Esophagus muscularis mucosa (tissue), 4 donors: Measurements from ENCODE around the gene PFAS. TPM values are rescaled to one million over a fixed set of nuclear protein-coding genes. Genes with fewer than 3 reads are reported as not detected.
A peak's percentile ranks its signal among the peaks of the same experiment; 100 is the strongest.

Experiments
- DNase-seq: peaks from one replicate; pipeline ENCODE4 v3.0.0-alpha.2; 2017; ENCODE audit errors: extremely low spot score
- H3K27ac ChIP-seq, 4 donors: fragments of 200-600 bp; sonication (generic); replicated peaks in 1 of 4; 1 replicate in 3 of 4; 2 replicates in 1 of 4; pipeline ENCODE4 v1.5.1; 2016 to 2019; ENCODE audit warnings: mild to moderate bottlenecking in 1 of 4
- H3K27me3 ChIP-seq, 4 donors: fragments of 200-600 bp; sonication (generic); one replicate each; pipeline versions ENCODE4 v1.5.1 to v1.6.0; 2016 to 2019
- H3K36me3 ChIP-seq, 4 donors: fragments of 200-600 bp; sonication (generic); one replicate each; pipeline ENCODE4 v1.5.1; 2016 to 2019
- H3K4me1 ChIP-seq, 4 donors: fragments of 200-600 bp; sonication (generic); one replicate each; pipeline ENCODE4 v1.5.1; 2016 to 2019
- H3K4me3 ChIP-seq, 4 donors: fragments of 200-600 bp; sonication (generic); 1 replicate in 2 of 4; 2 replicates in 2 of 4; pipeline ENCODE4 v1.5.1; 2016 to 2019; ENCODE audit warnings: mild to moderate bottlenecking in 4 of 4, moderate library complexity in 1 of 4
- H3K9me3 ChIP-seq, 4 donors: fragments of 200-600 bp; sonication (generic); 1 replicate in 3 of 4; 2 replicates in 1 of 4; pipeline ENCODE4 v1.5.1; 2016 to 2019
- CTCF ChIP-seq, 3 experiments: fragments of 200-600 bp in 2 of 3; fragments of 450-650 bp in 1 of 3; sonication (generic) in 2 of 3; IDR thresholded peaks; one replicate each; pipeline ENCODE4 v1.5.1; 2017 to 2019; ENCODE audit warnings: antibody characterized with exemption in 3 of 3, mild to moderate bottlenecking in 2 of 3, moderate library complexity in 1 of 3
- EP300 ChIP-seq: sonication (generic); formaldehyde crosslinking; IDR thresholded peaks from one replicate; pipeline ENCODE4 v1.6.1; 2017; ENCODE audit warnings: antibody characterized with exemption
- POLR2A ChIP-seq: fragments of 450-650 bp; IDR thresholded peaks from one replicate; pipeline ENCODE4 v1.6.1; 2017; ENCODE audit warnings: antibody characterized with exemption, moderate library complexity, mild to moderate bottlenecking, low read depth
- POLR2AphosphoS5 ChIP-seq, 2 donors: sonication (generic); formaldehyde crosslinking; IDR thresholded peaks; one replicate each; pipeline ENCODE4 v1.6.1; 2017; ENCODE audit warnings: antibody characterized with exemption in 2 of 2
- WGBS: methylation state at CpG from one replicate; pipeline ENCODE4 v1.1.5; 2018; 5-methylcytosine and 5-hydroxymethylcytosine counted together
- intact Hi-C: fragments of 100-400 bp; cut with DNase I; formaldehyde crosslinking; loops from one replicate; pipeline ENCODE4 v1.15.1; 2023
- total RNA-seq, 4 donors: library from RNA; depleted of rRNA; stranded (reverse); fragments of >200 nt; gene quantifications; one replicate each; pipeline versions ENCODE4 v1.1.0 to v1.2.1, GENCODE V29; 2016

PFAS gene
- total RNA-seq, 4 donors from 2014 or later, result 8.8 to 15.2 (median 11.2) TPM

- no peaks in the 10 kb centered on the region for H3K27me3 ChIP-seq
- 88% methylated on average over 4 of the region's 4 CpGs for WGBS
- H3K9me3 ChIP-seq, result no peaks in the 10 kb centered on the region
- H3K4me3 ChIP-seq, result peak overlapping the region; percentile 37 to 46 (median 41)
- no peak for DNase-seq
- peaks cover 47 to 51% (median 49%) of the 10 kb centered on the region in 4 donors for H3K36me3 ChIP-seq
- no peak for TF ChIP-seq POLR2AphosphoS5 (IDR thresholded peaks at IDR 0.05)
- no peak for TF ChIP-seq EP300
- TF ChIP-seq CTCF (IDR thresholded peaks at IDR 0.05), result no peak
- TF ChIP-seq POLR2A, result no peak
- peak overlapping the region; percentile 73 to 77 (median 74) for H3K27ac ChIP-seq
- intact Hi-C loops, result loop anchor here (10.0 kb wide), 1 partner anchor 158 kb away; the partner anchor contains the start of gene RPL26
- H3K4me1 ChIP-seq, result peaks cover 10 to 41% (median 30%) of the 10 kb centered on the region in 4 donors
These were observed 21.9 kb upstream of the PFAS start for GRCh38 chr17:8227238-8227581.

DNA sequence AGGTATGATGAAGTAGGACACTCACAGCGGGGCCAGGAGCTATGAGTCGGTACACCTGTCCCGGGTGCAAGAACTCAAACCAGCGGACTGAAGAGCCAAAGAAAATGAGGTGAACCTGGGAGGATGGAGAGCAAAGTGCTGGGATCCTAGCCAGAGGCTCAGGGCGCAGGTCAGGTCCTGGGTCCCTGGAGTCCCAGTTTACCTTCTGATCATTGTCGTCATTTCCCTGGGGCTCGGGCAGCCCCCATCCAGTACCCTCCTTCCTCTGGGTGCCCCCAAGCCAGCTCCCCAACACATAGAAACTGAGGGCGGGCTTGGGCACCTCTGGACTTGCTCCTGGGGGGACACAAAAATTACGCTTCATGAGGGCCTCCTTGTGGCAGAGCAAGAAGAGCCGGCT lies 17.4 kb upstream of the PFAS start:
- Histone ChIP-seq H3K36me3 (peaks cover 91 to 96% (median 93%) of the 10 kb centered on the region in 4 donors), H3K9me3 (no peaks in the 10 kb centered on the region), H3K27ac (no peak overlapping the region), H3K4me3 (no peak overlapping the region), H3K27me3 (no peaks in the 10 kb centered on the region), H3K4me1 (peaks cover 0 to 10% (median 7%) of the 10 kb centered on the region in 4 donors)
- no peak for TF ChIP-seq POLR2A
- TF ChIP-seq CTCF (IDR thresholded peaks at IDR 0.05), result no peak
- TF ChIP-seq EP300, result no peak
- no peak for TF ChIP-seq POLR2AphosphoS5 (IDR thresholded peaks at IDR 0.05)
- intact Hi-C loops, result no loop called here
- DNase-seq, result no peak
- 94% methylated on average over 10 of the region's 10 CpGs for WGBS

- Histone ChIP-seq H3K9me3 (no peaks in the 10 kb centered on the region), H3K36me3 (peaks cover 91 to 99% (median 97%) of the 10 kb centered on the region in 4 donors), H3K4me1 (no peaks in the 10 kb centered on the region), H3K27me3 (no peaks in the 10 kb centered on the region), H3K4me3 (no peak overlapping the region), H3K27ac (no peak overlapping the region)
- intact Hi-C loops, result no loop called here
- DNase-seq, result no peak
- TF ChIP-seq POLR2A, result no peak
- no peak for TF ChIP-seq EP300
- WGBS, result 89% methylated on average over 16 of the region's 21 CpGs
These were observed 14.5 kb upstream of the PFAS start for GRCh38 chr17:8234361-8235270.

- H3K36me3 ChIP-seq, result peaks cover 90 to 99% (median 97%) of the 10 kb centered on the region in 4 donors
- 97% methylated on average over 7 of the region's 7 CpGs for WGBS
- no peaks in the 10 kb centered on the region for H3K4me1 ChIP-seq
- H3K4me3 ChIP-seq, result no peak overlapping the region
- no peak for TF ChIP-seq CTCF (IDR thresholded peaks at IDR 0.05)
- TF ChIP-seq POLR2AphosphoS5 (IDR thresholded peaks at IDR 0.05), result no peak
- no peak for TF ChIP-seq POLR2A
- no peak for TF ChIP-seq EP300
- intact Hi-C loops, result no loop called here
- H3K9me3 ChIP-seq, result no peaks in the 10 kb centered on the region
- H3K27me3 ChIP-seq, result no peaks in the 10 kb centered on the region
- no peak overlapping the region for H3K27ac ChIP-seq
- DNase-seq, result no peak
These were observed 13.4 kb upstream of the PFAS start for GRCh38 chr17:8235676-8236075.

DNA sequence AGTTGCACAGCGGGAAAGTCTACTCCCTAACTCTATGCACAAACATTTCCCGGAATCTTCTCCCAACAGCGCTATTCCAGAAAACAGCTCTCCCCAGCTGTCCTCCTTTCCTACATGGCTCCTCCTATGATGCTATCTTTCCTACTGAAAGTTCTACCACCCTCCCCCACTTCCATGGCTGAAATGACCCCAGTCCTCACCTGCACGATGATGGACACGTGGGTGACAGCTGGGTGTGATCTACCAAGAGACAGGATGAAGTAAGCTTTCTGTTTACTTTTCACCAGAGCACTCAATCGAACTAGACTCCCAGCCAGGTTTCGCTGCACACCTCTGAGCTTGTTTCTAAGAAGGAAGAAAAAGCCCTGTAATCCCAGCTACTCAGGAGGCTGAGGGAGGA lies 11.9 kb upstream of the PFAS start:
- intact Hi-C loops, result no loop called here
- no peak overlapping the region for H3K27ac ChIP-seq
- H3K4me3 ChIP-seq, result no peak overlapping the region
- H3K36me3 ChIP-seq, result peaks cover 83 to 99% (median 97%) of the 10 kb centered on the region in 4 donors
- DNase-seq, result no peak
- TF ChIP-seq CTCF (IDR thresholded peaks at IDR 0.05), result no peak
- no peak for TF ChIP-seq POLR2AphosphoS5 (IDR thresholded peaks at IDR 0.05)
- no peak for TF ChIP-seq EP300
- H3K4me1 ChIP-seq, result no peaks in the 10 kb centered on the region
- WGBS, result 85% methylated on average over 7 of the region's 7 CpGs
- no peaks in the 10 kb centered on the region for H3K27me3 ChIP-seq
- no peaks in the 10 kb centered on the region for H3K9me3 ChIP-seq
